ENCODE results near the gene KCNQ1. TPM values are rescaled to one million over a fixed set of nuclear protein-coding genes. Genes with fewer than 3 reads are reported as not detected.

Gene KCNQ1
- total and polyA plus RNA-seq, 7 donors, result 0.48 to 3.1 (median 1.1) TPM

DNA sequence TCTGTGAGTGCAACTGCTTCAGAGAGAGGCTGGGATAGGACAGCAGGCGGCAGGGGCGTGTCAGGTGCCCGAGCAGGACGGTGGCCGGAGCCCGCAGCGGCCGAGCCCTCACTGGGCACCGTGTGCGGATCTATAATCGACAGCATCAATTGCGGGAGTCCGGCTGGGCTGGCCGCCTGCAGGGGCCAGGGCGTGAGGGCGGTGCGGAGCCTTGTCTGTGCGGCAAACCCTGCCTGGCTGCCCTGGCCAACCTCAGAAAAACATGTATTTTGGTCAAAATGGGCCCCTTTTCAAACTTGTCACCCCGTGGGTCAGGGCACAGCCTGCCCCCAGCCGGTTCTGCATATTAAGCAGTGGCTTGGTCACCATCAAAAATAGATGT, 346.3 kb downstream of the KCNQ1 start:
- ATAC-seq (peak in 1 of 4 donors; percentile 38), DNase-seq (peak; percentile 8 to 35)
- Histone ChIP-seq H3K9me3 (no peaks in the 10 kb centered on the region), H3K27ac (no peak overlapping the region), H3K36me3 (ENCODE audit: insufficient read depth in 1 of 2, low read depth in 1 of 2) (no peaks in the 10 kb centered on the region), H3K4me3 (peak overlapping the region; percentile 60), H3K27me3 (ENCODE audit: insufficient read depth in 3 of 3, low read length in 2 of 3) (peaks cover 0 to 24% (median 0%) of the 10 kb centered on the region in 3 donors), H3K4me1 (no peaks in the 10 kb centered on the region)
- 57 to 75% (median 64%) methylated on average over 20 of the region's 20 CpGs for WGBS, 3 donors
- intact Hi-C loops (cut with DNase I), result no loop called here
- TF ChIP-seq, protein P1, sequence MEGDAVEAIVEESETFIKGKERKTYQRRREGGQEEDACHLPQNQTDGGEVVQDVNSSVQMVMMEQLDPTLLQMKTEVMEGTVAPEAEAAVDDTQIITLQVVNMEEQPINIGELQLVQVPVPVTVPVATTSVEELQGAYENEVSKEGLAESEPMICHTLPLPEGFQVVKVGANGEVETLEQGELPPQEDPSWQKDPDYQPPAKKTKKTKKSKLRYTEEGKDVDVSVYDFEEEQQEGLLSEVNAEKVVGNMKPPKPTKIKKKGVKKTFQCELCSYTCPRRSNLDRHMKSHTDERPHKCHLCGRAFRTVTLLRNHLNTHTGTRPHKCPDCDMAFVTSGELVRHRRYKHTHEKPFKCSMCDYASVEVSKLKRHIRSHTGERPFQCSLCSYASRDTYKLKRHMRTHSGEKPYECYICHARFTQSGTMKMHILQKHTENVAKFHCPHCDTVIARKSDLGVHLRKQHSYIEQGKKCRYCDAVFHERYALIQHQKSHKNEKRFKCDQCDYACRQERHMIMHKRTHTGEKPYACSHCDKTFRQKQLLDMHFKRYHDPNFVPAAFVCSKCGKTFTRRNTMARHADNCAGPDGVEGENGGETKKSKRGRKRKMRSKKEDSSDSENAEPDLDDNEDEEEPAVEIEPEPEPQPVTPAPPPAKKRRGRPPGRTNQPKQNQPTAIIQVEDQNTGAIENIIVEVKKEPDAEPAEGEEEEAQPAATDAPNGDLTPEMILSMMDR (IDR thresholded peaks at IDR 0.05), result no peak

DNA sequence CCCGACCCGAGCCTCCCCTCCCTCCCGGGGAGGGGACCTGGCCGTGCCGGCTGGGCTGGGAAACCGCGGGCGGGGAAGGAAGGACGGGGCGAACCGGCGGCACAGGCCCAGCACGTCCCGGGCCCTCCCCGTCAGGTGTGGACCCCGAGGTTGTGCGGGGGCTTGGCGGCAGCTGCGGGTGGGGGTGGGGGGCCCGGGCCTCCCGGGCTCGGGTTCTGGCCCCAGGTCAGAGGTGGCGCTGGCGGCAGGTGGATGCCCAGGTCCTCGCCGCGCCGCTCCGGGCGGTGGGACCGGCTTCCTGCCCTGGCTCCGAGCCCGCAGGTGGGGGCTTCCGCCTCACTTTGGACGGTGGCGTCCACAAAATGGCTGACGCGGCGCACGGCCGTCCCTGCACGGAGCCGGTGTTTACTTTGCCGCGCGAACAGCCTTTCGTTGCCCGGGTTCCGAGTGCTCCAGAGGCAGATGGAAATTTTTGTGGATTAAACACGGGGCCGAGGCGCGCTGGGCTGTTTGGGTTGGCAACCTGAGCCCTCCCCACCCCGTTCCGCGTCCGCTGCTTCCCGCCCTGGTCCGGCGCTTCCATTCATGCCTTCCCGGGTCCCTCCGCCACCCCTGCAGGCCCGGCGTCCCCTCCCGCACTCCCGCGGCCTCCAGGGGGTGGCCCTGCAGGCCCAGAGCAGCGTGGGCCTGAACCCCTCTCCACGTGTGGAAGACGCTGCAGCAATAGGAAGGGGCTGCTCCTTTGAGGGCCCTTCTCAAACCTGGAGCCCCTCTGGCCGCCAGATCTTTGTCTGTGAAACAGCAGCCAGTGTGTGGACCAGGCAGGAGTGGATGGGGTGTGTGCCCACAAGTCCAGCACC, 346.9 kb downstream of the KCNQ1 start:
- H3K4me1 ChIP-seq, result no peaks in the 10 kb centered on the region
- H3K27ac ChIP-seq, result no peak overlapping the region
- H3K36me3 ChIP-seq (ENCODE audit: insufficient read depth in 1 of 2, low read depth in 1 of 2), result no peaks in the 10 kb centered on the region
- peaks cover 0 to 24% (median 0%) of the 10 kb centered on the region in 3 donors for H3K27me3 ChIP-seq (ENCODE audit: insufficient read depth in 3 of 3, low read length in 2 of 3)
- peak in 1 of 4 donors; percentile 41 for ATAC-seq
- intact Hi-C loops (cut with DNase I), result no loop called here
- WGBS, 3 donors, result 18 to 29% (median 20%) methylated on average over 57 to 71 of the region's 71 CpGs
- H3K9me3 ChIP-seq, result no peaks in the 10 kb centered on the region
- peak overlapping the region; percentile 60 for H3K4me3 ChIP-seq
- TF ChIP-seq, protein P1 (IDR thresholded peaks at IDR 0.05), result no peak
- DNase-seq, result peak; percentile 18 to 50

DNA sequence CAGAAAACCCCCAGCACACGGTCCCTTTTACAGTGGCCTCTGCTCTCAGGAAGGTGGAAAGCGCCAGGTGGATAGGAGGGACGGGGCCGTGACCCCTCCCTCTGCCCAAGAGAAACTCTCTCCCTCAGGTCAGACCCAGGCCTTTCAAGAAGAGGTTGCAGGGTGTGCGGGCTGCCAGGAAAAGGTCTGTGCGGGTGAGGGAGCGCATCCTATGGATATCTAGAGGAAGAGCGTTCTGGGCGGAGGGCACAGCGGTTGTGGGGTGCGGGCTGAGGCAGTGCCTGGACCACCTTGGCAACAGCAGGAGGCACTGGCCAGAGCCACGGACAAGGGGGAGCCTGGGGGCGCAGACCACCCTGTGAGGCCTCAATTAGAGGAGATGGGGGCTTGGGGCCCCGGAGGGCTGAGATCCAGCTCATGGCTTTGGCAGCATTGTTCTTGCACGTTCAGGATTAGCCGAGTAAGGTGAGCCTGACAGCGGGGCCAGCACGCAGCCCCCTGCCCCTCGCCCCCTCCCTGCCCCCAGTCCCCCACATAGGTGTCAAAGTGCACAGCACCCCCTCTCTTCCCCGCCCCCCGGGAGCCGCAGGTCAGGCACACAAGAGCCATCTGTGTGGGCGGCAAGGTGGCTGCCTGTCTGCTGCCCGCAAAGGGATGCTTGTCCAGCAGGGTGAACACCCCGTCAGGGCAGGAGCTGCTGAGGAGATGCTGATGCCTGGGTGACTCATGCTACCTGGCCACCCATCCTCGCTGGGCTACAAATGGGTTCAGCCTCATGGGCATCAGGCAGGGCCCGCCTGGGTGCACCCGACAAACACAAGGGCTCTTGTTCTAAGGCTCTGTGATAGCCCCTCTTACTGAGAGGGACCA, 347.8 kb downstream of the KCNQ1 start:
- ATAC-seq (no peak), DNase-seq (peak; percentile 12 to 48)
- TF ChIP-seq, protein P1 (IDR thresholded peaks at IDR 0.05), result no peak
- Histone ChIP-seq H3K4me3 (no peak overlapping the region), H3K27ac (no peak overlapping the region), H3K9me3 (no peaks in the 10 kb centered on the region), H3K36me3 (ENCODE audit: insufficient read depth in 1 of 2, low read depth in 1 of 2) (no peaks in the 10 kb centered on the region), H3K4me1 (no peaks in the 10 kb centered on the region), H3K27me3 (ENCODE audit: insufficient read depth in 3 of 3, low read length in 2 of 3) (peaks cover 0 to 24% (median 0%) of the 10 kb centered on the region in 3 donors)
- 91 to 93% (median 91%) methylated on average over 24 to 28 of the region's 28 CpGs for WGBS, 3 donors
- intact Hi-C loops (cut with DNase I), result no loop called here

DNA sequence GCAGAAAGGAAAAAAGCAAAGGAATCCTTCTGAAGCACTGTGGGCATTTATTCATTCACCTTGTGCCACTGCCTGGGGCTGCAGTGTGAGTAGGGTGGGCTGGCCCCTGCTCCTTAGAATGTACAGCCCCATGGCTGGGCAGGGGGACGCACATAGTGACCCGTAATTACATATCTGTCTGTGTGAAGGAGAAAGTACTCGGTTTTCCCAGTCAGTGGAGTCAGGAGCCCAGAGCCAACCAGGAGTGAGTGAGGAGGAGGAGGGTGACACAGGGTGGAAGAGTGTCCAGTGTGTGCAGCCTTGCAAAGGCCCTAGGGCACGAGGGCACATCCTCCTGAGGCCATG, 348.9 kb downstream of the KCNQ1 start:
- TF ChIP-seq, protein P1 (IDR thresholded peaks at IDR 0.05), result no peak
- intact Hi-C loops (cut with DNase I), result no loop called here
- ATAC-seq (no peak), DNase-seq (peak in 1 of 2 donors; percentile 10)
- peaks cover 0 to 24% (median 0%) of the 10 kb centered on the region in 3 donors for H3K27me3 ChIP-seq (ENCODE audit: insufficient read depth in 3 of 3, low read length in 2 of 3)
- H3K36me3 ChIP-seq (ENCODE audit: insufficient read depth in 1 of 2, low read depth in 1 of 2), result no peaks in the 10 kb centered on the region
- WGBS, 3 donors, result 91 to 94% (median 93%) methylated on average over 4 of the region's 4 CpGs
- H3K27ac ChIP-seq, result no peak overlapping the region
- no peak overlapping the region for H3K4me3 ChIP-seq
- H3K4me1 ChIP-seq, result no peaks in the 10 kb centered on the region
- no peaks in the 10 kb centered on the region for H3K9me3 ChIP-seq

Measured in psoas muscle (tissue), 8 donors.